ENCODE measurements around the gene SULT1C2.

Gene SULT1C2

GRCh38 chr2:108293850-108294249 is 5.2 kb downstream of the SULT1C2 start:
- no peak for DNase-seq (ENCODE audit: low read depth)

- peak; percentile 12 for DNase-seq (ENCODE audit: low read depth)
Measured at GRCh38 chr2:108297436-108298141, 8.9 kb downstream of the SULT1C2 start.

- DNase-seq (ENCODE audit: low read depth) = no peak
Measured at GRCh38 chr2:108301558-108301957, 12.9 kb downstream of the SULT1C2 start.

- no peak for DNase-seq (ENCODE audit: low read depth)
Measured at GRCh38 chr2:108304975-108305374, 16.3 kb downstream of the SULT1C2 start.

GRCh38 chr2:108305901-108306300 is 17.2 kb downstream of the SULT1C2 start:
- no peak for DNase-seq (ENCODE audit: low read depth)

GRCh38 chr2:108309903-108310302 is 21.2 kb downstream of the SULT1C2 start:
- no peak for DNase-seq (ENCODE audit: low read depth)

GRCh38 chr2:108314586-108315296 is 26.0 kb downstream of the SULT1C2 start:
- DNase-seq (ENCODE audit: low read depth) = no peak

- no peak for DNase-seq (ENCODE audit: low read depth)
Measured at GRCh38 chr2:108315444-108315934, 26.8 kb downstream of the SULT1C2 start.

GRCh38 chr2:108316033-108316432 is 27.3 kb downstream of the SULT1C2 start:
- no peak for DNase-seq (ENCODE audit: low read depth)

- peak; percentile 21 for DNase-seq (ENCODE audit: low read depth)
Measured at GRCh38 chr2:108316461-108317258, 28.0 kb downstream of the SULT1C2 start.

- no peak for DNase-seq (ENCODE audit: low read depth)
Measured at GRCh38 chr2:108320326-108320922, 31.7 kb downstream of the SULT1C2 start.

GRCh38 chr2:108323619-108324018 is 34.9 kb downstream of the SULT1C2 start:
- DNase-seq (ENCODE audit: low read depth) = no peak

GRCh38 chr2:108324531-108325255 is 36.0 kb downstream of the SULT1C2 start:
- DNase-seq (ENCODE audit: low read depth) = peak; percentile 39

GRCh38 chr2:108325756-108326155 is 37.1 kb downstream of the SULT1C2 start:
- DNase-seq (ENCODE audit: low read depth) = no peak

- no peak for DNase-seq (ENCODE audit: low read depth)
Measured at GRCh38 chr2:108329771-108330170, 41.1 kb downstream of the SULT1C2 start.

GRCh38 chr2:108330979-108331378 is 42.3 kb downstream of the SULT1C2 start:
- no peak for DNase-seq (ENCODE audit: low read depth)

GRCh38 chr2:108345951-108346350 is 57.3 kb downstream of the SULT1C2 start:
- no peak for DNase-seq (ENCODE audit: low read depth)

GRCh38 chr2:108346827-108347226 is 58.1 kb downstream of the SULT1C2 start:
- no peak for DNase-seq (ENCODE audit: low read depth)

GRCh38 chr2:108347786-108348185 is 59.1 kb downstream of the SULT1C2 start:
- no peak for DNase-seq (ENCODE audit: low read depth)

GRCh38 chr2:108348816-108349570 is 60.3 kb downstream of the SULT1C2 start:
- DNase-seq (ENCODE audit: low read depth) = no peak

GRCh38 chr2:108349571-108349928 is 60.9 kb downstream of the SULT1C2 start:
- no peak for DNase-seq (ENCODE audit: low read depth)

Data from amniotic epithelial cell (primary cell).